Fibroblast of villous mesenchyme (primary cell): ENCODE measurements around the gene ANKH. TPM values are rescaled to one million over a fixed set of nuclear protein-coding genes. Genes with fewer than 3 reads are reported as not detected.

ENCODE experiments used
- DNase-seq: peaks from one replicate; pipeline ENCODE4 v3.0.0-alpha.2; 2010; ENCODE audit warnings: low read depth
- H3K4me3 ChIP-seq: 2 replicates; pipeline ENCODE4 v1.5.1; 2011; ENCODE audit warnings: low read depth, mild to moderate bottlenecking, low read length
- CTCF ChIP-seq: IDR thresholded peaks from 2 replicates; pipeline ENCODE4 v1.5.1; 2012; ENCODE audit warnings: low read depth, mild to moderate bottlenecking, low read length; ENCODE audit not compliant: insufficient read depth
- total RNA-seq: library from RNA; depleted of rRNA; stranded (reverse); fragments of >200 nt; gene quantifications from 2 replicates; pipeline ENCODE4 v1.2.3, GENCODE V29; 2012

ANKH gene
- total RNA-seq, 1 donor: 8.2 TPM

GRCh38 chr5:14831006-14831338, 40.6 kb downstream of the ANKH start:
- no peak overlapping the region for H3K4me3 ChIP-seq
- no peak for TF ChIP-seq CTCF
- no peak for DNase-seq

GRCh38 chr5:14830210-14831005, 41.2 kb downstream of the ANKH start:
- DNase-seq: no peak
- no peak for TF ChIP-seq CTCF
- no peak overlapping the region for H3K4me3 ChIP-seq

GRCh38 chr5:14829396-14829795, 42.2 kb downstream of the ANKH start:
- no peak for DNase-seq
- no peak for TF ChIP-seq CTCF
- no peak overlapping the region for H3K4me3 ChIP-seq

GRCh38 chr5:14826714-14827113, 44.9 kb downstream of the ANKH start:
- H3K4me3 ChIP-seq: no peak overlapping the region
- no peak for DNase-seq
- TF ChIP-seq CTCF: no peak

- TF ChIP-seq CTCF: no peak
- H3K4me3 ChIP-seq: no peak overlapping the region
- no peak for DNase-seq
These were observed 45.6 kb downstream of the ANKH start for GRCh38 chr5:14825977-14826376.

GRCh38 chr5:14824499-14824898, 47.1 kb downstream of the ANKH start:
- no peak for DNase-seq
- H3K4me3 ChIP-seq: no peak overlapping the region
- TF ChIP-seq CTCF: no peak
